ENCODE results near the gene TSPAN9. TPM values are rescaled to one million over a fixed set of nuclear protein-coding genes. Genes with fewer than 3 reads are reported as not detected.

Gene TSPAN9, protein sequence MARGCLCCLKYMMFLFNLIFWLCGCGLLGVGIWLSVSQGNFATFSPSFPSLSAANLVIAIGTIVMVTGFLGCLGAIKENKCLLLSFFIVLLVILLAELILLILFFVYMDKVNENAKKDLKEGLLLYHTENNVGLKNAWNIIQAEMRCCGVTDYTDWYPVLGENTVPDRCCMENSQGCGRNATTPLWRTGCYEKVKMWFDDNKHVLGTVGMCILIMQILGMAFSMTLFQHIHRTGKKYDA
- polyA plus RNA-seq (ENCODE audit: insufficient read length in 4 of 4), result 100 to 1,000 TPM in 1 of 4 donors, 10 to 100 TPM in 3; 90.1 to 101 (median 97.8) TPM

DNA sequence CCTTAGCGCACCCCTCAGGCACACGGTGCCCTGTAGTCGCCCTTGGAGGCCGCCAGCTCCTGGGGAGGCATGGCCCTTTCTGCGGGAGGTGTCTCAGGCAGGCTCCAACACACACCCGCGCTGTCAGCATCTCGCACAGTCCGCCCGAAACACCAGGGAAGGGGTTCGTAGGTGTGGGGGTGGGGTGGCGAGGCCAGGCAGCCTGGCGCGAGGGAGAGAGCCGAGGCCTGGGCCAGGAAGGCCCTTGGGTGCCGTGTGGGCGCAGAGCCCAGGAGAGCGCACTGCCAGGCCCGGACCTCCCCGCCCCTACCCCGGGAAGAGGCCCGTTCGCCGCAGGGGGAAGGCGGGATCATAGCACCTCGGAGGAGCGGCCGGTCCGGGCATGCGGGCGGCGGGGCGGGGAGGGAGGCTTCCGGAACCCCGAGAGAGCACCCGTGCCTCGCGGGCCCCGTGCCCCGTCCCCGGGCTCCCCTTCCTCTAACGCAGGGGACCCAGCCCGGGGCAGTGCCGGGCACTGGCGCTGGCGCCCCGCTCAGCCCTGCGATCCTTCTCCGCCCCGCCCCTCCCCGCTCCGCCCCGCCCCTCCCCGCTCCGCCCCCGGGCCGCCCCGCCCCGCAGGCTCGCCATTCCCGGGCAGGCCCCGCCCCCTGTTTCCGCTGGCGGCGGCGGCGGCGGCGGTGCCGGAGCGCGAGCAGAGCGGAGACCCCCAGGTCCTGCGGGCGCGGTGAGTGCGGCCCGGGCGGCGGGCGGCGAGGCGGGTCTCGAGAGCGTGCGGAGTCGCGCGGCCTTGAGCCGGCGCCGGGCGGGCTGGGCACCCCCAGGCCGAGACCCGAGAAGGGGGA is at the start of gene TSPAN9:
Gene TSPAN9, plus strand, starts transcription at position 650 of the 842 bp plus-strand sequence. CDS start 123,815 bp downstream, outside the sequence.
- peak in 1 of 4 donors; percentile 48 for DNase-seq (ENCODE audit: low read depth in 4 of 4, low spot score in 3 of 4)

DNA sequence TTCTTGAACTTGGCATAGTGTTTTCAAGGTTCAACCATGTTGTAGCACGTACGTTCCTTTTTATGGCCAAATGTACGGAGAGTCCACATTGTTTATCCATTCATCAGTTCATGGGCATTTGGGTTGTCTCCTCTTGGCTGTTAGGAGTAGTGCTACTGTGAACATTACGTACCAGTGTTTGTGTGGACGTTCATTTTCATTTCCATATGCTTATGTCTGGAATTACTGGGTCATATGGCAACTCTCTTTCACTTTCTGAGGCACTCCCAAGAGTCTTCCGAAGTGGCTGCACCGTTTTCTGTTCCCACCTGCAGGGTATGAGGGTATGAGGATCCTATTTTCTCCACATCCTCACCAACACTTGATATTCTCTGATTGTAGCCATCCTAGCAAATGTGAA is 49.1 kb upstream of the TSPAN9 start:
- DNase-seq (ENCODE audit: low read depth in 4 of 4, low spot score in 3 of 4), result no peak

DNA sequence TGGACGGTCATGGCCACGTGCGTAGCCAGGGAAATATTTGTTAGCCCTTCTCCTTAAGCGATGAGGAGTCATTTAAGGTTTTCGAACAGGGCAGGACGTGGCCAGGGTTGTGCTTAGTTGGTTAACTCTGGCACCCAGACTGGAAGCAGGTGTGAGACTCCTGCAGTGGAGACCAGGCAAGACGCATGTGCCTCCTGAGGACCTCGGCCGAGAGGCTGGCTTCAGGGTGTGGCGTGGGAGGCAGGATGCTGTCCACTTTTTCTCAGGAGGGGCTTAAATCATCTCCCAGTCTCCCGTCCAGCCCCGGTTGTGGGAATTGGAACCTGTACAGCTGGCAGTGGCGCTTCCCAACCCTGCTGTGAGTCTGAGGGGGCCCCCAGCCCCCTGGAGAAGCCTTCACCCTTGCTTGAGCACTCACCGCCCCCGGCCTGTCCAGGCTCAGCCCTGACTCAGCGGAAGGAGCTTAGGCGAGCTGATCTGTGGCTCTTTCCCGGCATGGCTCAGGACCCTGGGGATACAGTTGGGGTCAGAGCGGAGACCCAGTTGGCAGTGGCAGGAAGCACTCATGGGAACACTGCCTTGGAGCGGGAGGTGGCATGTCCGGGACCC is 46.3 kb upstream of the TSPAN9 start:
- no peak for DNase-seq (ENCODE audit: low read depth in 4 of 4, low spot score in 3 of 4)

DNA sequence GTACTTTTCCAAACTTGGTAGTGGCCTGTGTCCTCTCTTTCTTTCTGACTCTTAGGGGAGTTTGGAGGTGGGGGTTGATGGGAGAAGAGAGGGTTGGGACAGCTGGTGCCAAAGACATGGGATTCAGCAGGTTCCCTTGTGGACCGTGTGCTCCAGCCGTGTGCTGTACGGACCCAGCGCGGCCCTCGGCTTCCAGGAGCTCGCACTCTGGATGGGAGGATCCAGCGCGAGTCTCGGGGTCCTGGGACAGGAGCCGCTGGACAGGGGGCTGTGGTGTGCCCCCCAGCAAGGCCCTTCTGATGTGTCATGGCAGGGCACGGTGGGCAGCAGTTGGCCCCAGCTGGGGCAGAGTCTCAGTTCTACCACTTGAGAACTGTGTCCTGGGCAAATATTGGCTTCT is 45.0 kb upstream of the TSPAN9 start:
- DNase-seq (ENCODE audit: low read depth in 4 of 4, low spot score in 3 of 4), result no peak

DNA sequence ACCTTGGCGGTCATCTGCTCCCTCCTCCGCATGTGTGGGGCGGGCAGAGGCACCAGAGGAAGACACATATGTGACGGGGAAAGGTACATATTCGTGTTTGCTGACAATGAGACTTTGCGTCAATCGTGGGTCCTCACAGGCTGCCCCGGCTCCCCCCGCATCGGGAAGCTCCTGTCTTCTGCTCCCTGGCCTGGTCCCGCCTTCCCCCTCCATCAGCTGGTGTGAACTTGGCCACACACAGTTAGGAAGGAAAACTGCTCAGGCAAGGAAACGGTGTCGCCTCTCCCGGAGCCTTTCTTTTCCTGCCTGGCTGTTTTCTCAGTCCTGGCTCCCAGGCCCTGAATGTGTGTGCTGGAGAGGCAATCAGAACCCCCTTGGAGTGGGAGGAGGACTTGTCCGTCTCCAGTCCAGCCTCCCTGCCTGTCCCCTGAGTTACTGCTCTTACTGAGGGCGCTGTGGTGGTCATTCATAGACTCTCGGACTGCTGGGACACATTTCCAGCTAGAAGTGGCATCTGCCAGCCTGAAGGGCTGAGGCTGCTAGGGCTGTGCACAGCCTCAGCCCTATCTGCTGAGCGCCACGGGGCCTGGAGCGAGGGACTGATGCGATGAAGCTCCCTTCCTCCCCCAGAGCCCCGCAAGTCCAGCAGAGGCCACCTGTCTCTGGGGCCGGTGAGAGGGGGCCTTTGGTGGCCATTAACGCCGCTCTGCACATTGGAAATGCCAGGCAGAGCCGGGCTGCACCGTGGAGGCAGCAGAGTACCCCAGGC is 44.2 kb upstream of the TSPAN9 start:
- peak in 3 of 4 donors; percentile 47 to 56 (median 55) for DNase-seq (ENCODE audit: low read depth in 4 of 4, low spot score in 3 of 4)

DNA sequence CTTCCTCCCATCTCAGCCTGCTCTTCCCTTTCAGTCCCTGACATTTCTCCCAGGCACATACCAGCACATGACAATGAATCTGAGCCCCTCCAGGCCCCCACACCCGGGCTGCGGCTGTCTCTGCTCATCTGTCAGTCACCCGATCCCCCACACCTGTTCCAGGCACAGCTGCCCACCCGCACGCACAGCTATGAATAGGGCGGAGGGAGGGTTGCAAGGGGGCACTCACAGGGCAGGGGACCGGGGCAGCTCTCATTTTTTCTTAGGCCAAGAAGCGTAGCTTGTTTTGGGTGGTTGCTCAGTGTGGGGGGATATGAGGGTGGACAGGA is 43.7 kb upstream of the TSPAN9 start:
- DNase-seq (ENCODE audit: low read depth in 4 of 4, low spot score in 3 of 4), result no peak

DNA sequence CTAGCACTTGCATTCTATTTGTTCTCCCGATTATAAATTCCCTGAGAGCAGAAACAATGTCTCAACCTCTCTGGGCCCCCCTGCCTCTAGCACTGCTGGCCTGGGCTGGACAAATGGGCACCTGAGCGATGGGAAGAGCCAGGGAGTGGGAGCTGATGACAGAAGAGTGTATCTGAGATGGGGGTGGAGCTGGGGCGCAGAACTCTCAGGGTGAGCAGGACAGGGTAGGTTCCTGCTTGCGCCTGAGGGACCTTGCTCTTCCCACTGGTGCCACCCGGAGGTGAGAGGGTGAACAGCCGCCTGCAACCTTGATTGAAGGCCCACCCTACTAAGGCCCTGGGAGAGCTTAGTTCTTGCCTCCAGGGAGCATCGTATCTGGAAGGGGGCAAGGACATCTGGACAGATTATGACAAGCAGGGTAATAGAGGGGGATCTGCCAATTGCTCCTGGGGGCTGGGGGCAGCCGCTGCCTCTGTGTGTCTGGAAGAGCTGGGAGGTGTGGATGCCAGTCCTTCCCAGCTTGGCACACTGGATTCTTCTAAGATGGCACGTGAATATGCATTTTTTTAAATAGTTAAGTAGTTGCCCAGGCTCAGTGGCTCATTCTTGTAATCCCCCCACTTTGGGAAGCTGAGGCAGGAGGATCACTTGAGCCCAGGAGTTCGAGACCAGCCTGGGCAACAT is 43.0 kb upstream of the TSPAN9 start:
- peak in 3 of 4 donors; percentile 40 to 51 (median 44) for DNase-seq (ENCODE audit: low read depth in 4 of 4, low spot score in 3 of 4)

DNA sequence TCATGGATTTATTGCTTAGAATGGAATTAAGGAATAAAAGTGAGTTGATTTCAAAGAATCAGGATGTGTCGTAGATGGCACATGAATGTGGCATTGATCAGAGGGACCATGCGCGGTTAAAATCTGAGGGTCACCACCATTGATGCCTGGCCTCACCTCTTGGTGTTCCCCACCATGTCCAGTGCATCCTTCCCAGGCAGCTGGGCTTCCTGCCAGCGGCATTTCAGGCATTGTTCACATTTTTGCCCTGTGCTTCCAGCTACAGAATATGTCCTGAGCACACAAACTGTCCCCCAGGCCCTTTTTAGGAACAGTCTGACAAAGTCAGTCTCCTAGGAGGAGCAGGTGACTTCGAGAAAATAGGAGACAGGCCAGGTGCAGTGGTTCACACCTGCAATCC is 42.0 kb upstream of the TSPAN9 start:
- DNase-seq (ENCODE audit: low read depth in 4 of 4, low spot score in 3 of 4), result no peak

DNA sequence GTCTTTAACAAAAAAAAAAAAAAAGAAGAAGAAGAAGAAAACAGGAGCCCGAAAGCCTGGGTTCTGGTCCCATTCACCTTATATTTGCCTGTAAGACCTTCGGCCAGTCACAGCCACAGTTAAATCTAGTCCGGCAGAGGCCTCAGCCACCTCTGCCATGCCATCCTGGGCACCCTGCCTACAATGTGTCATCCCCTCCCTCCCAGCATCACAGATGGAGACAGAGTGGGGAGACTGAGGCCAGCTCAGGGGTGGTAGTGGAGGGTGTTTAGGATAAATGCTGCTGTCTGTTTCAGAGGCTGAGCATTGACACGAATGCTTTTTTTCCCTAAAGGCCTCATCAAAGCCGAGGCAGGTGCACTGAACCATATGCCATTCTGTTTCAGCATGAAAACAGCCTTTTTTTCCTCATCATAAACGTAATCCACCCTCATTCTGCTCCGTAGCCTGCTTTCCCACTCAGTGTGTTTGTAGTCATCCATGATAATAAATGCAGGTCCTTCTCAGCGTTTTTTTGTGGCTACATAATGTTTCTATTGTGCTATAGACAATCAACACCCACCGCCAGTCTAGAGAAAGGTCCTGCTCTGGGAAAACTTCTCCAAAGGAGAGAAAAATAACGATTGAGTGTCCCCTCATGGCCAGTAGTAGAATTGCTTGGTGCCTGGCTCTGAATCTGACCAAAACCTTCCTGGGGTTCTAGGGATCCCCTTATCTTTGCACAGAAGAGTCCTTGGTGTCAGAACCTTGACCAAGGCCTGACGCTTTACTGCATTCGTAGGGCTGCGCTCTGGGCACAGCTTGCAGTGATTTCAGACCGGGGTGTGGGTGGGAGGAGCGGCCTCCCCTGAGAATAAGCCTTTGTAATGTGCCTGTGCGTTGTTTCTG is 41.1 kb upstream of the TSPAN9 start:
- DNase-seq (ENCODE audit: low read depth in 4 of 4, low spot score in 3 of 4), result no peak

DNA sequence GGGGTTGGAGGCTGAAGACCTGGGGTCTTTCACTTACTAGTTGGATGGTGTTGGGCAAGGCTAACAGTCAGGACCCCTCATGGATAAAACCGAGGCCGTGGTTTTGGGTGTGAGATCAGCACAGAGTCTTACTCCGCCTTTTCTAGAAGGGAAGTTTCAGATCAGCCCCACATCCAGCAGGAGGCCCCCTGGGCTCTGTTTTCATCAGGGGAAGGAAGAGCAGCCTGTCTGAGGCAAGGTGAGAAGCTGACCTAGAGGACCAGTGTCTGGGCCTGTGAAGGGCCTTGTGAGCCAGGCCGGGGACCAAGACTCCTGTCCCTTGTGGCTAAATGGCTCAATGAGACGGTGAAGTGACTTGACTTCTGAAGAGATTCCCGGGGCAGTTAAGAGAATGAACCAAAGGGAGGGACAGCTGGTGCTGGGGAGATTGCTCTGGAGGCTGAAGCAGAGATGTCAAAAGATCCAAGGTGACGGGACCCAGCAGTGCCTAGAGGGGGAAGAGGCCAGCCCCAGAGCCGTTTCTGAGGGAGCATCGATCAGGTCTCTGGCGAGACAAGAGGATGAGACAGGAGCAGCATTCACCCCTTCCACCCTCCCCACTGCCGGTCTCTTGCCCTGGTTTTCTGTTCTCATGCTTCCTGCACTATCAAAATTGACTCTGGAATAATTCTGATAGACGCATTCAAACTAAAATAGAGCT is 40.1 kb upstream of the TSPAN9 start:
- DNase-seq (ENCODE audit: low read depth in 4 of 4, low spot score in 3 of 4), result no peak

DNA sequence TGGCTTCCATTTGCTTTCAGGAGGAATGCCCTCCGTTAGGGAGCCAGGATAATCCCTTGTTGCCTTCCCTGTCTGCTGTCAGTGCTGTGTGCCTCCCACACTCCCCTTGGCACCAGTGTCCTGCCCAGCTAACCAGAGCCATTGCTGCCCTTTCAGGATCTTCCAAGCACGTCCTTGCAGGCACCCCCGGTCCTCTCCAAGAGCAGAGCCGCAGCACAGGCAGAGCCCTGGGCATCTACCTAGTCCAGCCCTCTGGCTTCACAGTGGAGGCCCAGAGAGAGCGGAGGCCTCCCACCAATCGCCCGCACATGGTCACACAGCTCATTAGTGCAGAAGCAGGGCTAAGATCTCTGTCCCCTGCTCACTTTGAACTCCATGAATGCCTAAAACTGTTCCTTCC is 39.0 kb upstream of the TSPAN9 start:
- no peak for DNase-seq (ENCODE audit: low read depth in 4 of 4, low spot score in 3 of 4)

DNA sequence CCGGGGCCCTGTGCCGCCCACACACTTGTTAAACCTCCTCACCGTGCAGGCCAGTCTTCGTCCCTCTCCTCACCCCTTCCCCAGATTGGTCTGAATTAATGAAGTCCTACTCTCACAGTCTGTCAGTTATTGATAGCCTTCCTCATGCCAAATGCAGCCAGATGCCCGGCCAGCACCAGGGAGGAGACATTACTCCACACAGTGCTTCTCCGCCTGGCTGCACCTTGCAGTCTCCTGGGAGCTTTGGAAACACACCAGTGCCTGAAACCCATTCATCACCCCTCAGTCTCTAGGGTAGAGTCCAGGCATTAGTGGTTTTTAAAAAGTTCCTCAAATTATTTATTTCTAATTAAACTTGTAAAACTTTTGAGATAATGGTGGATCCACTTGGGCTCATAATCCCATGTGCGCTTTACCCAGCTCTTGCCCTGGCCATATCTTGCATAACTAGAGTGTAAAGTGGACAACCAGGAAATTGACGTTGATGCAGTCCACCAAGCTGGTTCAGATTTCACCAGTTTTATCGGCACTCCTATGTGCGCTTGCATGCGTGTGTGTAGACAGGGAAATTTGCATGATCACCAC is 38.2 kb upstream of the TSPAN9 start:
- DNase-seq (ENCODE audit: low read depth in 4 of 4, low spot score in 3 of 4), result no peak

DNA sequence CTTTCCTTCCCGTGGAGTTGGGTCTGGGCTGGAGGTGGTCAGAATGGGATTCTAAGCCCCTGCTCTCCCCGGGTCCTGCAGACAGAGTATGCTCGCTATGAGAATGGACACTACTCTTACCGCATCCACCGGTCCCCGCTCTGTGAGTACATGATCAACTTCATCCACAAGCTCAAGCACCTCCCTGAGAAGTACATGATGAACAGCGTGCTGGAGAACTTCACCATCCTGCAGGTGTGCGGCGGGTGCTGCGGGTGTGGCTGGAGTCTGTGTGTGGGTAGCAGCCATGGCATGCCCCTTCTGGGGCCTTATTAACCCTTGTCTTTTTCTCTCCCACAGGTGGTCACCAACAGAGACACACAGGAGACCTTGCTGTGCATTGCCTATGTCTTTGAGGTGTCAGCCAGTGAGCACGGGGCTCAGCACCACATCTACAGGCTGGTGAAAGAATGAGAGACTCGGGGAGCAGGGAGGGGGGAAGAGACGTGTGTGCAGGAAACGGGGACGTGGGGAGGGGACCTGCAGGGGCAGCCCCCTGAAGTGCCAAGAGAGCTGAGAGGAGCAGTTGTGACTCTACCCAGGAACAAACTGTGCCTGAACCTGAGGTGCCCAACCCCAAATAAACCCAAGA is 37.0 kb upstream of the TSPAN9 start:
- DNase-seq (ENCODE audit: low read depth in 4 of 4, low spot score in 3 of 4), result no peak

DNA sequence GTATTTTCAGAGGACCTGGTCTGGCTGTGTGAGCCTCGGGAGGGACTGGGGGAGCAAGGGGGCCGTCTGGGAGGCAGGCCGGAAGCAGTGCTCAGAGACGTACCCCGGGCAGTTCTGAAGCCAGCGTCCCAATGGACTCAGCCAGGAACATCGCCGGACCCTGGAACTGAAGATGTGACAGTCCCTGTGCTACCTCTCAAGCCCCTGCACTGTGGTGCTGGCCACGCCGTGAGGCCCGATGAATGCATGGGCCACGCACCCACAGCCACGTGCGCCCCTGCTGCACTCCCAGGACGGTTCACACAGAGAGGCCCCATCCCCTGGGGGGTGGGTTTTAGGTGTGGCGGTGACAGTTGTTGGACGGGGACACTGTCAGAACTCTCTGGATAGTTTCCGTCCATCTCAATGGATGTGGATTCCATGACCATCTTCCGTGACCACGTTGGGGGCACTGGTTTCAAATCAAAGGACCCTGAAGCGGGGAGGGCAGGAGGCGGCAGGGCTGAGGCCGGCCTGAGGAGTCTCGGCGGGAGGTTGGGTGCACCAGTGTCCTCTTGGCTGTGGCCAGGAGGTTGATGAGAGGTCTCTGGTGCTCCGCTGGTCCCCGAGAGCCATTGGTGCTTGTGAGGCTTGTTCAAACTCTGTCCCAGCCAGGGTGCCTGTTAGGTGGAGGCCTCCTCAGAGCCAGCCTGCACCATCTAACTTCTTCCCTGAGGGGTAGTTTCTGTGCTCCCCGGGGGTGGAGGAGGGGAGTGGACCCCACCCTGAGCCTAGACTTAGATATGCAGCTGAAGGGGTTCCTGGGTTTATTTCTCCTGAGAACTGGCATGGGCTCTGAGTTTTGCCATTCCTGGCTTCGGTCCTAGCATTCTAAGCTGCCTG is 36.3 kb upstream of the TSPAN9 start:
- no peak for DNase-seq (ENCODE audit: low read depth in 4 of 4, low spot score in 3 of 4)

DNA sequence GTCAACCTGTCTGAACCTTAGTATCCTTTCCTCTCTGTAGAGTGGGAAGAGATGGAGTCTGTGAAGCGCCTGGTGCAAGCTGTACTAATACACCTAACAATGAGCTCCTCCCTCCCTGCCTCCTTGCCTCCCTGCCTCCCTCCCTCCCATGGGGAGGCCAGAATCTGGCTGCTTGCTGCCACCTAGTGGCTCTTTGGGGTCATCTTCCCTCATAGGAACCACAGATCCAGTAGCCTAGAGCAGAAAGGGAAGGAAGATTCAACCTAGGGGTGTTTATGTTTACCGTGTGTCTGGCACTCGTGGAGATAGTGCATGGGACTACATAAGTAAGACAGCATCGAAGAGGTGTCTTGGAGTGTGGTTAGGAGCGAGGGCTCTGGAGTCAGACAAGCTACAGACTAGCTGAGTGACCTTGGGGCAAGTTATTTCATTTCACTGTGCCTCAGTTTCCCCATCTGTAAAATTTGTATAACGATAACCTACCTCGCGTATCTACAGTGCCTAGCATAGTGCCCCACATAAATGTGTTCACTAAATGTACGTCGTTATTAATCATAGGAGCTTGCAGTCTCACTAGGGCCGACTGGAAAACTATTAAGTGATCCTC is 35.5 kb upstream of the TSPAN9 start:
- peak in 3 of 4 donors; percentile 41 to 54 (median 49) for DNase-seq (ENCODE audit: low read depth in 4 of 4, low spot score in 3 of 4)

DNA sequence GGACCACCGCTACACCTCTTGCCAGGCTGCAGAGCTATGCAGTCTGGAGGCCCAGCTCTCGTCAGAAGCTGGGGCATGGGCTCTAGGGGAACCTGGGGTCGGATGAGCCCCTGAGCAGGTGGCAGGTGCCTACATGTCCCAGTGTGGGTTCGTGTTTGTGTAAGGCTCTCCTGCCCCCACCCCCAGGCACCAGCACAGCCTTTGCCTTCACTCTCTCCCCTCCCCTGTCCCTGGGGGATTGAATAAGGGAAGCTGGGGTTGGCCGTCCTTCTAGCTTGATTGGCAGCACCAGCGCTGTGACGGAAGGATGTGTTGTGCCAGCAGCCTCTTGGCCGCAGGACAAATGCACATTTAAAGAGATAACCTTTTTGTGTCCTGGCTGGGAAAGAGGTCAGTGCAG is 34.8 kb upstream of the TSPAN9 start:
- DNase-seq (ENCODE audit: low read depth in 4 of 4, low spot score in 3 of 4), result no peak

Measured in right renal pelvis (tissue), 4 donors.